ENCODE data around the gene ANO6.
A peak's percentile ranks its signal among the peaks of the same experiment; 100 is the strongest.
"Not testable (repeated sequence)": the region's sequence is repeated elsewhere in the genome, so short reads cannot be mapped to it uniquely, and the experiment has no call there.

Gene ANO6

GRCh38 chr12:45309836-45310626 is 94.1 kb downstream of the ANO6 start:
- Histone ChIP-seq H3K27ac (ENCODE audit: low read length) (peak overlapping the region; percentile 3), H3K9me3 (ENCODE audit: control insufficient read depth in 2 of 2, low read length in 2 of 2) (no peaks in the 10 kb centered on the region), H3K9ac (ENCODE audit: low read length in 2 of 2) (no peak overlapping the region), H3K36me3 (ENCODE audit: control insufficient read depth in 2 of 2, insufficient read depth in 2 of 2, low read length in 2 of 2) (peaks cover 0 to 2% of the 10 kb centered on the region in 2 donors), H3K4me3 (ENCODE audit: low read length in 2 of 2) (no peak overlapping the region), H3K27me3 (ENCODE audit: control insufficient read depth in 1 of 2, insufficient read depth in 2 of 2, low read length in 2 of 2) (no peaks in the 10 kb centered on the region), H3K4me1 (ENCODE audit: control insufficient read depth, insufficient read depth, low read length) (peaks cover 12% of the 10 kb centered on the region)

- Histone ChIP-seq H3K9me3 (ENCODE audit: control insufficient read depth in 2 of 2, low read length in 2 of 2) (no peaks in the 10 kb centered on the region), H3K27ac (ENCODE audit: low read length) (no peak overlapping the region), H3K27me3 (ENCODE audit: control insufficient read depth in 1 of 2, insufficient read depth in 2 of 2, low read length in 2 of 2) (no peaks in the 10 kb centered on the region), H3K4me3 (ENCODE audit: low read length in 2 of 2) (no peak overlapping the region), H3K4me1 (ENCODE audit: control insufficient read depth, insufficient read depth, low read length) (peaks cover 7% of the 10 kb centered on the region), H3K9ac (ENCODE audit: low read length in 2 of 2) (no peak overlapping the region), H3K36me3 (ENCODE audit: control insufficient read depth in 2 of 2, insufficient read depth in 2 of 2, low read length in 2 of 2) (peaks cover 0 to 7% of the 10 kb centered on the region in 2 donors)
These were observed 94.7 kb downstream of the ANO6 start for GRCh38 chr12:45310627-45310968.

GRCh38 chr12:45312012-45312411 is 96.1 kb downstream of the ANO6 start:
- no peak overlapping the region for H3K4me3 ChIP-seq (ENCODE audit: low read length in 2 of 2)
- H3K9me3 ChIP-seq (ENCODE audit: control insufficient read depth in 2 of 2, low read length in 2 of 2) = no peaks in the 10 kb centered on the region
- H3K4me1 ChIP-seq (ENCODE audit: control insufficient read depth, insufficient read depth, low read length) = peaks cover 4% of the 10 kb centered on the region
- no peak overlapping the region for H3K27ac ChIP-seq (ENCODE audit: low read length)
- no peaks in the 10 kb centered on the region for H3K27me3 ChIP-seq (ENCODE audit: control insufficient read depth in 1 of 2, insufficient read depth in 2 of 2, low read length in 2 of 2)
- H3K9ac ChIP-seq (ENCODE audit: low read length in 2 of 2) = no peak overlapping the region
- peaks cover 0 to 7% of the 10 kb centered on the region in 2 donors for H3K36me3 ChIP-seq (ENCODE audit: control insufficient read depth in 2 of 2, insufficient read depth in 2 of 2, low read length in 2 of 2)

GRCh38 chr12:45314770-45315169 is 98.9 kb downstream of the ANO6 start:
- Histone ChIP-seq H3K4me1 (ENCODE audit: control insufficient read depth, insufficient read depth, low read length) (peaks cover 4% of the 10 kb centered on the region), H3K27ac (ENCODE audit: low read length) (no peak overlapping the region), H3K9ac (ENCODE audit: low read length in 2 of 2) (no peak overlapping the region), H3K36me3 (ENCODE audit: control insufficient read depth in 2 of 2, insufficient read depth in 2 of 2, low read length in 2 of 2) (peaks cover 0 to 7% of the 10 kb centered on the region in 2 donors), H3K9me3 (ENCODE audit: control insufficient read depth in 2 of 2, low read length in 2 of 2) (no peaks in the 10 kb centered on the region), H3K4me3 (ENCODE audit: low read length in 2 of 2) (no peak overlapping the region), H3K27me3 (ENCODE audit: control insufficient read depth in 1 of 2, insufficient read depth in 2 of 2, low read length in 2 of 2) (no peaks in the 10 kb centered on the region)

- Histone ChIP-seq H3K36me3 (ENCODE audit: control insufficient read depth in 2 of 2, insufficient read depth in 2 of 2, low read length in 2 of 2) (peaks cover 0 to 7% of the 10 kb centered on the region in 2 donors), H3K9me3 (ENCODE audit: control insufficient read depth in 2 of 2, low read length in 2 of 2) (no peaks in the 10 kb centered on the region), H3K9ac (ENCODE audit: low read length in 2 of 2) (no peak overlapping the region), H3K4me3 (ENCODE audit: low read length in 2 of 2) (no peak overlapping the region), H3K27me3 (ENCODE audit: control insufficient read depth in 1 of 2, insufficient read depth in 2 of 2, low read length in 2 of 2) (no peaks in the 10 kb centered on the region), H3K27ac (ENCODE audit: low read length) (no peak overlapping the region), H3K4me1 (ENCODE audit: control insufficient read depth, insufficient read depth, low read length) (peaks cover 2% of the 10 kb centered on the region)
These were observed 99.6 kb downstream of the ANO6 start for GRCh38 chr12:45315462-45315861.

- not testable (repeated sequence) for H3K27ac ChIP-seq (ENCODE audit: low read length); H3K27me3 ChIP-seq (ENCODE audit: control insufficient read depth in 1 of 2, insufficient read depth in 2 of 2, low read length in 2 of 2); H3K9ac ChIP-seq (ENCODE audit: low read length in 2 of 2); H3K4me1 ChIP-seq (ENCODE audit: control insufficient read depth, insufficient read depth, low read length); H3K4me3 ChIP-seq (ENCODE audit: low read length in 2 of 2); H3K36me3 ChIP-seq (ENCODE audit: control insufficient read depth in 2 of 2, insufficient read depth in 2 of 2, low read length in 2 of 2); H3K9me3 ChIP-seq (ENCODE audit: control insufficient read depth in 2 of 2, low read length in 2 of 2)
These were observed 101.4 kb downstream of the ANO6 start for GRCh38 chr12:45317261-45317660.

GRCh38 chr12:45322810-45323209 is 106.9 kb downstream of the ANO6 start:
- Histone ChIP-seq H3K4me1 (ENCODE audit: control insufficient read depth, insufficient read depth, low read length) (peaks cover 9% of the 10 kb centered on the region), H3K9ac (ENCODE audit: low read length in 2 of 2) (no peak overlapping the region), H3K9me3 (ENCODE audit: control insufficient read depth in 2 of 2, low read length in 2 of 2) (no peaks in the 10 kb centered on the region), H3K27me3 (ENCODE audit: control insufficient read depth in 1 of 2, insufficient read depth in 2 of 2, low read length in 2 of 2) (no peaks in the 10 kb centered on the region), H3K36me3 (ENCODE audit: control insufficient read depth in 2 of 2, insufficient read depth in 2 of 2, low read length in 2 of 2) (no peaks in the 10 kb centered on the region), H3K4me3 (ENCODE audit: low read length in 2 of 2) (no peak overlapping the region), H3K27ac (ENCODE audit: low read length) (no peak overlapping the region)

- Histone ChIP-seq H3K9ac (ENCODE audit: low read length in 2 of 2) (no peak overlapping the region), H3K27ac (ENCODE audit: low read length) (no peak overlapping the region), H3K36me3 (ENCODE audit: control insufficient read depth in 2 of 2, insufficient read depth in 2 of 2, low read length in 2 of 2) (no peaks in the 10 kb centered on the region), H3K4me1 (ENCODE audit: control insufficient read depth, insufficient read depth, low read length) (peaks cover 9% of the 10 kb centered on the region), H3K27me3 (ENCODE audit: control insufficient read depth in 1 of 2, insufficient read depth in 2 of 2, low read length in 2 of 2) (no peaks in the 10 kb centered on the region), H3K4me3 (ENCODE audit: low read length in 2 of 2) (no peak overlapping the region), H3K9me3 (ENCODE audit: control insufficient read depth in 2 of 2, low read length in 2 of 2) (no peaks in the 10 kb centered on the region)
These were observed 108.5 kb downstream of the ANO6 start for GRCh38 chr12:45324391-45324790.

- Histone ChIP-seq H3K27ac (ENCODE audit: low read length) (no peak overlapping the region), H3K27me3 (ENCODE audit: control insufficient read depth in 1 of 2, insufficient read depth in 2 of 2, low read length in 2 of 2) (no peaks in the 10 kb centered on the region), H3K9ac (ENCODE audit: low read length in 2 of 2) (no peak overlapping the region)
These were observed 110.6 kb downstream of the ANO6 start for GRCh38 chr12:45326358-45326975.

GRCh38 chr12:45327823-45328383 is 112.0 kb downstream of the ANO6 start:
- H3K4me3 ChIP-seq (ENCODE audit: low read length in 2 of 2) = no peak overlapping the region
- peaks cover 0 to 8% of the 10 kb centered on the region in 2 donors for H3K36me3 ChIP-seq (ENCODE audit: control insufficient read depth in 2 of 2, insufficient read depth in 2 of 2, low read length in 2 of 2)
- H3K27me3 ChIP-seq (ENCODE audit: control insufficient read depth in 1 of 2, insufficient read depth in 2 of 2, low read length in 2 of 2) = no peaks in the 10 kb centered on the region
- H3K9me3 ChIP-seq (ENCODE audit: control insufficient read depth in 2 of 2, low read length in 2 of 2) = no peaks in the 10 kb centered on the region
- H3K9ac ChIP-seq (ENCODE audit: low read length in 2 of 2) = no peak overlapping the region
- H3K4me1 ChIP-seq (ENCODE audit: control insufficient read depth, insufficient read depth, low read length) = peaks cover 3% of the 10 kb centered on the region
- no peak overlapping the region for H3K27ac ChIP-seq (ENCODE audit: low read length)

More at GRCh38 chr12:45326358-45326975, 110.6 kb downstream of the ANO6 start:
- H3K9me3 ChIP-seq (ENCODE audit: control insufficient read depth in 2 of 2, low read length in 2 of 2) = no peaks in the 10 kb centered on the region
- peaks cover 9% of the 10 kb centered on the region for H3K4me1 ChIP-seq (ENCODE audit: control insufficient read depth, insufficient read depth, low read length)
- H3K4me3 ChIP-seq (ENCODE audit: low read length in 2 of 2) = no peak overlapping the region
- peaks cover 0 to under 1% of the 10 kb centered on the region in 2 donors for H3K36me3 ChIP-seq (ENCODE audit: control insufficient read depth in 2 of 2, insufficient read depth in 2 of 2, low read length in 2 of 2)

GRCh38 chr12:45329238-45329637 is 113.3 kb downstream of the ANO6 start:
- no peaks in the 10 kb centered on the region for H3K9me3 ChIP-seq (ENCODE audit: control insufficient read depth in 2 of 2, low read length in 2 of 2)
- H3K9ac ChIP-seq (ENCODE audit: low read length in 2 of 2) = no peak overlapping the region
- H3K27ac ChIP-seq (ENCODE audit: low read length) = no peak overlapping the region
- peaks cover 0 to 8% of the 10 kb centered on the region in 2 donors for H3K36me3 ChIP-seq (ENCODE audit: control insufficient read depth in 2 of 2, insufficient read depth in 2 of 2, low read length in 2 of 2)
- H3K27me3 ChIP-seq (ENCODE audit: control insufficient read depth in 1 of 2, insufficient read depth in 2 of 2, low read length in 2 of 2) = no peaks in the 10 kb centered on the region
- H3K4me3 ChIP-seq (ENCODE audit: low read length in 2 of 2) = no peak overlapping the region
- H3K4me1 ChIP-seq (ENCODE audit: control insufficient read depth, insufficient read depth, low read length) = peaks cover 3% of the 10 kb centered on the region
